Aorta (tissue), 5 donors: ENCODE measurements around the gene ME3. TPM values are rescaled to one million over a fixed set of nuclear protein-coding genes. Genes with fewer than 3 reads are reported as not detected.
A peak's percentile ranks its signal among the peaks of the same experiment; 100 is the strongest.

ENCODE experiments used
- ATAC-seq: fragments of 200-7000 bp; cut with Tn5 transposase; one replicate; pipeline ENCODE4 v1.9.1; 2022; ENCODE audit warnings: moderate library complexity; ENCODE audit not compliant: low FRiP score
- DNase-seq, 2 donors: peaks; one replicate each; pipeline ENCODE4 v3.0.0-alpha.2; 2020
- H3K27ac ChIP-seq, 2 donors: one replicate each; pipeline ENCODE4 v1.5.1; 2013; ENCODE audit warnings: low read length in 2 of 2, mild to moderate bottlenecking in 2 of 2, moderate library complexity in 2 of 2, control low read depth in 1 of 2, inconsistent platforms in 1 of 2, low read depth in 1 of 2
- H3K27me3 ChIP-seq, 2 donors: one replicate each; pipeline ENCODE4 v1.6.1; 2013; ENCODE audit warnings: control low read depth in 1 of 2, low read length in 1 of 2, mild to moderate bottlenecking in 1 of 2, moderate library complexity in 1 of 2; ENCODE audit not compliant: insufficient read depth in 2 of 2, control insufficient read depth in 1 of 2
- H3K36me3 ChIP-seq, 2 donors: one replicate each; pipeline ENCODE4 v1.6.1; 2013; ENCODE audit warnings: control low read depth in 1 of 2, low read length in 1 of 2, mild to moderate bottlenecking in 1 of 2; ENCODE audit not compliant: insufficient read depth in 2 of 2, control insufficient read depth in 1 of 2
- H3K4me1 ChIP-seq, 2 donors: one replicate each; pipeline ENCODE4 v1.6.1; 2013; ENCODE audit warnings: low read length in 2 of 2, control low read depth in 1 of 2, mild to moderate bottlenecking in 1 of 2, moderate library complexity in 1 of 2; ENCODE audit not compliant: insufficient read depth in 2 of 2, control insufficient read depth in 1 of 2
- H3K4me3 ChIP-seq, 2 donors: one replicate each; pipeline ENCODE4 v1.5.1; 2013; ENCODE audit warnings: low read length in 2 of 2, control low read depth in 1 of 2, mild to moderate bottlenecking in 1 of 2
- H3K9me3 ChIP-seq: one replicate; pipeline ENCODE4 v1.6.1; 2013; ENCODE audit warnings: mild to moderate bottlenecking, low read length; ENCODE audit not compliant: control insufficient read depth
- WGBS, 2 donors: extraction: QIAGEN DNeasy Blood & Tissue Kit; methylation state at CpG; one replicate each; pipeline ENCODE4 v1.1.7; 2013; 5-methylcytosine and 5-hydroxymethylcytosine counted together
- intact Hi-C, 2 donors: fragments of 100-400 bp; cut with DNase I; formaldehyde crosslinking; loops; one replicate each; pipeline versions ENCODE4 v1.14.2 to v1.15.0; 2022
- polyA plus RNA-seq, 2 donors: library from polyadenylated mRNA; stranded (reverse); fragments of 200-250 nt; gene quantifications; one replicate each; pipeline ENCODE4 v1.2.3, GENCODE V29; 2013
- total RNA-seq, 2 donors: library from RNA; stranded (reverse); fragmentation: NEBNext Ultra II Directional; extraction: Animal tissue kit (Norgen Biotek cat#: 25700); gene quantifications; one replicate each; pipeline ENCODE4 v1.2.1, GENCODE V29; 2021
- donor health status: healthy with polysubstance abuse.
- donor health status: Bipolar disorder and iron deficiency.
- donor health status: DM: no; HTN: no; CAD: no.
- donor health status: DM: no; HTN: no; CAD: no.
- donor health status: DM: yes; HTN: yes; CAD: no.

Gene ME3
- total and polyA plus RNA-seq, 4 donors = 9.5 to 41.0 (median 28.6) TPM

DNA sequence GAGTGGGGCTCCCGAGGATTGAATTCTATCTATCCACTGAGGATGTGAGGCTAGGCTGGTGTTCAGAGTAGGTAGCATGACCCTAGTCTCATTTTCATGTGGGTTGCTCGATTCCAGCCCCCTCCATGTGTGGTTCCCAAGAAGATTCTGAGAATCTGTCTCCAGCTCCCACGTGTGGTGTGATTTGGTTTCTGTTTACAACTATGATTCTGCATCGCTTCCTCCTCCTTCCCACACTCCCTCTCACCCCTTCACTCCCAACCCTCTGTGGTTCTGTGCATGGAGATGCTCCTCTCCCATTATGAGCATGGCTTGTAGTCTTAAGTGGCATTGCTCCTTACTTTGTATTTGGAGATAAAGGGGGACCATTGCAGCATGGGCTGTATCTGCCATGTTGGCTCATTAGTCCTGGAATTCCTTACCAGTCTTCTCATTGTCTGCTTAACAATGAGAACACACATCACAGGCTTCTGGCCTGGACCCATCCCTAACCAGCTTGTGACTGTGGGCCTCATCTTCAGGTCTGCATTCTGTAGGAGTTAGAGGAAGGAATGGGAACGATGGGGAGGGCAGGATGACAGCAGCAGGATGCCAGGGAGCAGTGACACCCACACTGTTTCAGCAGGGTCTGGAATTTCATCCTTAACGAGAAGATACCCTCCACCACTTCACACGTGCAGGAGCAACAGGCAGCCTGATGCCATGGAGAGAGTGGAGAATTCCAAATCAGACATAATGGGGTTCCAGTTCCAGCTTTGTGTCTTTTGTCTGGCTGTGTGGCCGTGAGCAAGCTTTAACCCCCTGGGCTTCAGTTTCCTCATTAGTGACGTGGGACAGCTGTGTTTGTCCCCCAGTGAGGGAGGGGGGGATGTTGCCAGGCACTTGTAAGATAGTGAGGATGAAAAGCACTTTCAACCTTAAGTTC, 211.7 kb downstream of the ME3 start:
- ATAC-seq (no peak), DNase-seq (no peak)
- 82 to 83% methylated on average over 9 of the region's 9 CpGs for WGBS, 2 donors
- intact Hi-C loops = no loop called here
- H3K27me3 ChIP-seq = no peaks in the 10 kb centered on the region
- peaks cover 0 to 15% of the 10 kb centered on the region in 2 donors for H3K4me1 ChIP-seq
- no peak overlapping the region for H3K4me3 ChIP-seq
- H3K9me3 ChIP-seq = no peaks in the 10 kb centered on the region
- peaks cover 0 to 2% of the 10 kb centered on the region in 2 donors for H3K36me3 ChIP-seq
- peak overlapping the region in 1 of 2 donors; percentile 41 for H3K27ac ChIP-seq

DNA sequence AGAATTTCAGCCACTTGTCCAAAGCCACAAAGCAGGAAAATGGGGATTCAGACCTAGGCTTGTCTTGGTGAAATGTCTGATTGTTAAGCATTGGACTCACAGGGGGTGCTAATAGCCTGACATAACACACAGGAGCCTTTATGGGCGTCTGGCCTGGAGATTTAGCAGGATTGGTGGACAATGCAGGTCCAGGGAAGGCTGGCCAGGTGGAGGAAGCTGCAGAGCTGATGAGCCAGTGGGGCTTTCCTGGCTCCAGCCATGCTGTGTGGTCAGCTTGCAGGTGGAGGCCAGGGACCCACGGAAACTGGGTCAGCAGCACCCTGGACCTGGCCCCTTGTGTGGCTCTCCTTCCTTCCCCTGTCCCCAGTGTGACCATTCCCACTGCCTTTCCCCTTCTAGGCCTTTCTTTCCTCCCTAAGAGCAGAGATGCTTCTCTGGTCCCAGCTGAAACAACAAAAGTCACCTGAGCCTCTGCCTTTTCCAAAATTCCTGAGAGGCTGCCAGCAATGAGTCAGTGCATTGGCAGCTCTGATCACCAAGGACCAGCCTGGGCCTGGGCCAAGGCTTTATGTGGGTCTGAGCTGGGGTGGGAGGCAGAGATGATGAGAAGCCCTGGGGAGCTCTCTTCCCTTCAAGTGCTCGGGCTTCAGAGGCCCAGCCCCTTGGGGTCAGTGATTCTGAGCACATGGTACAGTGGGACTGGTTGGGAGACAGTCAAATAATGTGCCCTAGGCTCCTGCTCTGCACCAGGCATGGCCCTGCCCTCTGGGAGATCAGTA, 212.5 kb downstream of the ME3 start:
- Histone ChIP-seq H3K4me3 (no peak overlapping the region), H3K27ac (peak overlapping the region in 1 of 2 donors; percentile 43), H3K4me1 (peaks cover 0 to 15% of the 10 kb centered on the region in 2 donors), H3K9me3 (no peaks in the 10 kb centered on the region), H3K27me3 (no peaks in the 10 kb centered on the region), H3K36me3 (peaks cover 0 to 2% of the 10 kb centered on the region in 2 donors)
- 44 to 55% methylated on average over 3 of the region's 3 CpGs for WGBS, 2 donors
- intact Hi-C loops = loop anchor here (10.0 kb wide), 1 partner anchor 455 kb away; no protein-coding TSS in a partner anchor
- DNase-seq (peak; percentile 82 to 85), ATAC-seq (no peak)

DNA sequence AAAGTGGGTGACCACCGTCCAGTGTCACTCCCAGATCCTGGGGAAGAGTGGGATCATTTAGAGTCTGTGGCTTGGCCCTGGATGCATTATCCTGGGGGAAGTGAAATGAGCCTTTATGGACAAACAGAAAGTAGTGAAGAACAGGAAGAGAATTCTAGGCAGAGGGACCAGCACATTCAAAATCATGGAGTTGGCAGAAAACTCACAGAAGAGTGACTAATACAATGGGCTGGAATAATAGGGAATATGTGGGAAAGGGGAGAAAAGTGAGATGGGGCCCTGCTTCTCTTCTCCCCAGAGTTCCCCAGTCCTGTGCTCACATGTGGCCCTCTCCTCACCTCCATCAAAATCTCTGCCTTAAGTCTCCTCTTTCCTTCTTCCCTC, 213.4 kb downstream of the ME3 start:
- Histone ChIP-seq H3K36me3 (peaks cover 0 to 2% of the 10 kb centered on the region in 2 donors), H3K27me3 (no peaks in the 10 kb centered on the region), H3K9me3 (no peaks in the 10 kb centered on the region), H3K27ac (peak overlapping the region in 1 of 2 donors; percentile 5), H3K4me1 (peaks cover 0 to 15% of the 10 kb centered on the region in 2 donors), H3K4me3 (no peak overlapping the region)
- ATAC-seq (no peak), DNase-seq (no peak)
- intact Hi-C loops = loop anchor here (10.0 kb wide), 1 partner anchor 456 kb away; no protein-coding TSS in a partner anchor
- 66 to 84% methylated on average over 1 of the region's 1 CpG for WGBS, 2 donors

DNA sequence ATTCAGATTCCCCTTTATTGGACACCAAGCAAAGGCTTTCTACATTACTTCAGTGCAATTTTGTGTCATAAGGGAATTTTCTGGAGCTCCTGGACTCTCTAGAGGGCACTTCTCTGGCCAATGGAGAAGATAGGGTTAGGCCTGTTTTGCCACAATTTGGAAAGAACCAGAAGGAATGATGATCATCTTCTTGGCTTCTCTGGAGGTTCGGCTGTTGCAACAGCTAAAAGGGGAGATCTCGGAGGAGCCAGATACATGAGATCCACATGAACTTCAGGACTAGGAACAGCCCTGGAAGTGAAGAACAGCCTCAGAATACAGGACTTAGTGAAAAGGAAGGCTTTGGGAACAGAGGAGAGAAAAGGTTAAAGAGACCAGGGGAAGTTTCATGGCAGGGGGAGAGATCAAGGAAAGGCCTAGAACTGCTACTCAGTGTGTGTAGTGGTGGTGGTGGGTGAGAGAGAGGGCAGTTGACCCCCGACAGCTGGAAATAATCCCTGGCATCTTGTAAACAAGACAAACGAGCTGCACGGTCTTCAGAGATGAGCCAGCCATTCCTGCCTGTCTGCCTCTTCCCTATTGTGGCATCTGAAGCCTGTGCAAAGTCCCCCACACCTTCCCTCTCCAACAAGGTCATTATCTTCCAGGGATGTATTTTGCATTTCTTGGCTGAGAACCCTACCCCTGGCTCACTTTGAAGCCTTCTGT, 214.0 kb downstream of the ME3 start:
- intact Hi-C loops = loop anchor here (10.0 kb wide), 1 partner anchor 456 kb away; no protein-coding TSS in a partner anchor
- 88 to 90% methylated on average over 5 of the region's 5 CpGs for WGBS, 2 donors
- Histone ChIP-seq H3K27me3 (no peaks in the 10 kb centered on the region), H3K9me3 (no peaks in the 10 kb centered on the region), H3K36me3 (peaks cover 0 to 2% of the 10 kb centered on the region in 2 donors), H3K27ac (peak overlapping the region in 1 of 2 donors; percentile 5), H3K4me1 (peaks cover 0 to 15% of the 10 kb centered on the region in 2 donors), H3K4me3 (no peak overlapping the region)
- ATAC-seq (peak; percentile 43), DNase-seq (no peak)

DNA sequence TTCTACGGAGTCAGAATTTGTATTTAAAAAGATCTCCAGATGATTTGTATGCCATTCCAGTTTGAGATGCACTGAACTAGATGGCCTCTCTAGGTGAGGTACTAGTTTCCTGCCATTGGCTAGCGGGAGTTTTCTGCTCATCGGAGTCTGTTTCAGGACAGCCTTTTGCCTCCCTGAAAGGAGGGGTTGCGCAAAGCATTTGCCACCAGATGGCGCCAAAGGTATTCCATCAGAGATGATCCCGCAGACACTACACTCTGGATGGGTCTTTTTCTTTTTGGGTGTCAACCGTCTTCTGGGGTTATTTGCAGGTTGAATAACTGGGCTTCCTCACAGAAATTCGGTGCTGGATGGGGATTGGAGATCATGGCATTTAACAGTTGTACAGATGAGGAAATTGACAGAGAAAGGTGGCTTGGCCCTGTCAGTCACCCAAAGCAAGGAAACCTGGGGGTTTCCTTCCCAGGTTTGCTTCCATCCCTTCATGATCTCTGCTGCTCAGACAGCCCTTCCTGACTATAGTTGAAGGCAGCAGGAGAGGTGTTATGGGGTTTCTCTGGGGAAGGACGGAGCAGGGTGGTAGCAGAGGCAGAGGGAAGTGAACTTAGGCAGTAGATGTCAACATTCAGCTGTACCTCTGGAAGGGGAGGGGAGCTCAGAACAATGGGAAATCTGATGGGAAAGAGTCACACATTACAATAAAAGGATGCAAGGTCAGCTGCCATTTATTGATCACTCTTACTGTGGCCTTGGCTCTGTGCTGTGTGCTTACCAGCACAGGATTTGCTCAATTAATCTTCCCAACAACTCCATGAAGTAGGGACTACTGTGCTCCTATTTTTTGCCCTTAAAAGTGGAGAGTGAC, 216.1 kb downstream of the ME3 start:
- intact Hi-C loops = loop anchor here (2.0 to 10.0 kb wide), 4 partner anchors 150 to 458 kb away; no protein-coding TSS in a partner anchor
- no peaks in the 10 kb centered on the region for H3K9me3 ChIP-seq
- 12 to 14% methylated on average over 9 of the region's 9 CpGs for WGBS, 2 donors
- H3K27me3 ChIP-seq = no peaks in the 10 kb centered on the region
- no peak overlapping the region for H3K4me3 ChIP-seq
- peak; percentile 86 to 93 for DNase-seq
- ATAC-seq = peak; percentile 84
- no peaks in the 10 kb centered on the region for H3K36me3 ChIP-seq
- H3K4me1 ChIP-seq = peaks cover 0 to 15% of the 10 kb centered on the region in 2 donors
- H3K27ac ChIP-seq = peak overlapping the region in 1 of 2 donors; percentile 3

DNA sequence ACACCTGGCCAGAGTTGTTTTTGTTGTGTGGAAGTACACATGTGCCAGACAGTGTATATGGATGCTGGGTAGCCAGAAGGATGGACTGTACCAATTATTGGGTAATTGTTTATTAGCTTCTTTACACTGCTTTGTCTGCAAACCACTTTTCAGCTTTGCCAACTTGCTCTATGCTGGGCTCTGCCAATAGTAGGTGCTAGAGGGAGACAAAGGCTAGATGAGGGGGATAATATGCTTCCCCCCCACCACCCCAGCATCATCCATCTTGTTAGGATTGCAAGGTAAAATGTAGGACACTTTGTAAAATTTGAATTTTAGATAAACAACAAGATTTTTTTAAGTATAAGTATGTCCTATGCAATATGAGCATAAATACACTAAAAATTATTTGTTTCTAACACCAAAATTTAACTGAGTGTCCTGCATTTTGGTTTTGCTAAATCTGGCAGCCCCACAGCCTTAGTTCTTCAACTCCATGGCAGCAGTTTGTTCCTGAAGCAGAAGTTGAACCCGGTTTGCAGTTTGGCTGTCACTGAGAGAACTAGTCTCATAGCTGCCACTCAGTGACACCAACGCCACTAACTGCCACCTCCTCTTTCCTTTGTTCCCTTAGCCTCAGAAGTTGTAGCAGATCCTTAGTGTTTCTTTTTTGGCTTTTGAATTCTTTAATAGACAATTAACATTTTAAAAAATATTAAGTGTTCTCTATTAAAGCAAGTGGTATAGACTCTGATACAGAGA, 219.0 kb downstream of the ME3 start:
- no peak overlapping the region for H3K27ac ChIP-seq
- H3K4me3 ChIP-seq = no peak overlapping the region
- no peaks in the 10 kb centered on the region for H3K36me3 ChIP-seq
- no peak for ATAC-seq
- no peaks in the 10 kb centered on the region for H3K27me3 ChIP-seq
- intact Hi-C loops = loop anchor here (10.0 kb wide), 1 partner anchor 461 kb away; no protein-coding TSS in a partner anchor
- H3K4me1 ChIP-seq = peaks cover 0 to 4% of the 10 kb centered on the region in 2 donors
- no peaks in the 10 kb centered on the region for H3K9me3 ChIP-seq
- DNase-seq = no peak
- 78 to 88% methylated on average over 2 of the region's 2 CpGs for WGBS, 2 donors

DNA sequence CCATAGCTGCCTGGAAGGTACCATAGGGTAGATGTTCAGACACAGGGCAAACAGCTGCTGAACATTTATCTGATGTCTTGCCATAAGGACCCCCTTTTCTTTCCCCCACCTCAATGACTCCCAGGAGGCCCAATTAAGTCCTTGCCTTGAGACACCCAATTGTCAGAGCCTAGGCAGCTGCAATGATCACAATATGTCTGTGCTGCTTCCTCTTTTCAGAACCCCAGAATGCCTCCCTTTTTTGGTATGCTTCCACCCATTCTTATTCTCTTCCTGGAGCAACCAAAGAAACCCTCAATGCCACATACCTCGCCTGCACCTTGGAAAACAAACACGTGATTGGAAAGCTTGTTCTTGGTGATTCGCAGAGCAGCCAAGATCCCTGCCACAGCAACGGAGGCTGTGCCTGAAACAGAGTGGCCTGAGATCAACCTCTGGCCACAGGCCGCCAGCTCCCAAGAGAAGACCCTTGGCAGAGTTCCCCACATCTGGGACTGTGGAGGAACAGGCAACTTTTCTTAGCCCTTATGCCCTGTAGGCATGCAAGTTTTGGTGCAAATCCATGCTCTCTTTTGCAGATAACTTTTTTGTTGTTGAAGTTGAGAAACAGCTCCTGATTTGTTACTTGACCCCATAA, 222.3 kb downstream of the ME3 start:
- WGBS, 2 donors = 67 to 69% methylated on average over 5 of the region's 5 CpGs
- Histone ChIP-seq H3K27ac (no peak overlapping the region), H3K9me3 (no peaks in the 10 kb centered on the region), H3K4me3 (no peak overlapping the region), H3K36me3 (peaks cover 0 to 2% of the 10 kb centered on the region in 2 donors), H3K4me1 (no peaks in the 10 kb centered on the region), H3K27me3 (no peaks in the 10 kb centered on the region)
- intact Hi-C loops = loop anchor here (10.0 kb wide), 1 partner anchor 465 kb away; no protein-coding TSS in a partner anchor
- ATAC-seq (no peak), DNase-seq (no peak)
